HG03103 (cell line): ENCODE results near the gene PTPRE.

Experiments used
- ATAC-seq: cut with Tn5 transposase; IDR thresholded peaks from one replicate; pipeline ENCODE4 v1.9.1; 2021; ENCODE audit warnings: low read depth; ENCODE audit not compliant: unreplicated experiment

The PTPRE gene

DNA sequence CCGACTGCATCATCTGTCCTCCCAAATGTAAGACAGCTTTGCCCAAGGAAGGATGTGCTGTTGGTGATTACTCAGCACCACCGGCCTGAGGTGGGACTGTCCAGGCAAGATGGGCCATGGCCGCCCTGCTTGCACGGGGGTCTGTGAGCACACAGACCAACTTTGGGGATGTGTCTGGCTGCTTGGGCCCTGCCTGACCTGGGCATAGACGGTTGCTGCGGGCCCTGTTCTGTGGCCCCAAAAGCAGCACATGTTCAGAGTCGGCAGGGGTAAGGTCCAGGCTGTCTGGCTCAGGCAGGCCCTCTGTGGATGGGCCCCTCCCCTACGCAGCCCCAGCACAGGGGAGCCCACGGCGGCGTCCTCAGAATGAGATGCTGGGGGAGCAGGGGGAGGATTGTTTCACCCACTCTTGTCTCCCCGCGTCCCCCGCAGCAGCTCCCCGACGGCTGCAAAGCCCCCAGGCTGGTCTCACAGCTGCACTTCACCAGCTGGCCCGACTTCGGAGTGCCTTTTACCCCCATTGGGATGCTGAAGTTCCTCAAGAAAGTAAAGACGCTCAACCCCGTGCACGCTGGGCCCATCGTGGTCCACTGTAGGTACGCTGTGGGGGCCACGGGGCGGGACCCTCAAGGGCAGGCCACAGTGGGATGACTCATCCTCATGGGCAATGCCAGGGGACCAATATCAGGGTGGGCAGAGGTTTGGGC, 160.9 kb downstream of the PTPRE start:
- no peak for ATAC-seq

DNA sequence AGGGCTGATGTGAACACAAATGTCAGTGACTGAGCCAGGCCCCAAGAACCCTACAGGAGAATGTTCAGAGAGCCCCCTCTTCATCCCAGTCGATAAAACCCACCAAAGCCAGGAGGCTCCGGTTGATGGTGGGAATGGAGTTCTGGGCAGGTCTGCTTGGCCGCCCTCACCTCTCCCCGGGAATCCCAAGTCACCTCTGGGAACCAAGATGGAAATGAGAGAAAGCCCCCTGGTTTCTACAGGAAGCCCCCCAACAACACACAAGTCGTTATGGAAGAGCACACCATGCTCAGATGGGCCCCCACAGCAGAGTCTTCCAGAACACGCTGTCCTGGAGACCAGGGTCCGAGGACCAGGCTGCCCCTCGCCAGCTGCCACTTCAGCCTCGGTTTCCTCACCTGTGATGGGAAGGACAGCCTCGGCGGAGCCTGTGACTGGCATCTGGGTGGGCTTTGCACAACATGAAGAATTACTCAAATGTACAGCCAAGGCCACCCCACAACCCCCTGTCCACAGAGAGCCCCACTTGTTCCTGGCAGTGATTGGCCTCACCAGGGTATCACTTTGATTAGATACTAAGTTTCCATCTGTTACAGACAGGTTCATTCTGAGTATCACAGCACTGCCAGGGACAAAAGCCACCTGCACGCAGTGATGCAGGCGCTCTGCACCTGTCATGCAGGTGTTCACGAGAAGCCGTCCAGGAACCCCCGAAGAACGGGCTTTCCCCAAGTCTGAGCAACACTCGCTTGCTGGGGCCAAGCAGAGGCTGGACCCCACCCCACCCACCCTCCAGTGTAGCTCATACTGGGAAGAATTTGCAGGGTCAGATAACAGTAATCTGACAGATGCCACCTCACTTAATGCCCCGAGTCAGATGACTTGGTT, 161.7 kb downstream of the PTPRE start:
- no peak for ATAC-seq

GRCh38 chr10:128069351-128070051, 162.6 kb downstream of the PTPRE start:
- ATAC-seq: no peak

- no peak for ATAC-seq
Measured at GRCh38 chr10:128070161-128070560, 163.3 kb downstream of the PTPRE start.

- no peak for ATAC-seq
Measured at GRCh38 chr10:128070721-128071416, 164.0 kb downstream of the PTPRE start.

- no peak for ATAC-seq
Measured at GRCh38 chr10:128071417-128071782, 164.5 kb downstream of the PTPRE start.

DNA sequence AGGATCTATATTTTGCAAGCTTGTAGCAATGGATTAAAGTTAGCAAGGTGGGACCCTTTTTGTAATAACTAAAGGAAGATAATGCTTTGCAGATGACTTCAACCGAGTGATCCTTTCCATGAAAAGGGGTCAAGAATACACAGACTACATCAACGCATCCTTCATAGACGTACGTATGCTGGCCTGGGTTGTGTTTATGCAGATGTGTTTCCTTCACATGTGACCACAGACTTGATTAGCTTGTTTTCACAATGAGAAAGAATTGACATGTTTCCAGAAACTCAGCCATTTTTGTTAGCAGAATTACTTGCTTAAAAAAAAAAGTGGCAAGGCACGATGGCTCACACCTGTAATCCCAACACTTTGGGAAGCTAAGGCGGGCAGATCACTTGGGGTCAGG, 165.1 kb downstream of the PTPRE start:
- ATAC-seq: no peak

- no peak for ATAC-seq
Measured at GRCh38 chr10:128072941-128073645, 166.2 kb downstream of the PTPRE start.

- ATAC-seq: no peak
Measured at GRCh38 chr10:128073890-128074289, 167.0 kb downstream of the PTPRE start.

DNA sequence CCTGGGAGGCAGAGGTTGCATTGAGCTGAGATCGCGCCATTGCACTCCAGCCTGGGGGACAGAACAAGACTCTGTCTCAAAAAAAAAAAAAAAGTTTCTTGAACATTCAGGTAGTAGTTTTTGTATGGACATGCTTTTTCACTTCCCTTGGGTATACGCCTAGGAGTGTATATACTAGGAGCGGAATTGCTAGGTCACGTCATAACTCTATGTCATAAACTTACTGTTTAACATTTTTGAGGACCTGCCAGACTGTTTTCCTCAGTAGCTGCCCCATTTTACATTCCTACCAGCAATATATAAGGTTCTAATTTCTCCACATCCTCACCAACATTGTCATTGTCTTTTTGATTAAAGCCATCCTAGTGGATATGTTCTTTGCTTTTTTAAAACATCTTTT, 167.7 kb downstream of the PTPRE start:
- ATAC-seq: no peak

- no peak for ATAC-seq
Measured at GRCh38 chr10:128077155-128077875, 170.4 kb downstream of the PTPRE start.

GRCh38 chr10:128078136-128078969, 171.4 kb downstream of the PTPRE start:
- no peak for ATAC-seq

GRCh38 chr10:128080231-128080630, 173.3 kb downstream of the PTPRE start:
- ATAC-seq: no peak

DNA sequence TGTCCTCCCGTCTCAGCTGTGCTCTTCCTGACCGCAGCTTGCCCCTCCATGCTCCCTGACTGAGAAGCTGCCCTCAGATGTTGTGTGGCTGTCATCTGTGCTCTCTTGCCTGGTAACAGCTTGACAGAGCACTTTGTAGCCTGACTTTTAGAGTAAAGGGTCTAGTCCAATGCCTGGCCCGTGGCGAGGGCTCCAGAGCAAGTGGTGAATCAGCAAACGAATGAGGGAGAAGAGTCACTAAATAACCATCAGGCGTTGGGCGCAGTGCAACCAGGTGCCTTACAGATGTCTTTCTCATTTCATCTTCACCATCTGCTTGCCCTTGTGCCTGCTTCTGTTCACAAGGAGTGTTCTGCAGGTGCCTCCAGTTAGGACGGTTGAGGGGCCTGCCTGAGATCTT, 173.7 kb downstream of the PTPRE start:
- ATAC-seq: no peak

- no peak for ATAC-seq
Measured at GRCh38 chr10:128081222-128081621, 174.3 kb downstream of the PTPRE start.

- no peak for ATAC-seq
Measured at GRCh38 chr10:128081720-128082119, 174.8 kb downstream of the PTPRE start.

DNA sequence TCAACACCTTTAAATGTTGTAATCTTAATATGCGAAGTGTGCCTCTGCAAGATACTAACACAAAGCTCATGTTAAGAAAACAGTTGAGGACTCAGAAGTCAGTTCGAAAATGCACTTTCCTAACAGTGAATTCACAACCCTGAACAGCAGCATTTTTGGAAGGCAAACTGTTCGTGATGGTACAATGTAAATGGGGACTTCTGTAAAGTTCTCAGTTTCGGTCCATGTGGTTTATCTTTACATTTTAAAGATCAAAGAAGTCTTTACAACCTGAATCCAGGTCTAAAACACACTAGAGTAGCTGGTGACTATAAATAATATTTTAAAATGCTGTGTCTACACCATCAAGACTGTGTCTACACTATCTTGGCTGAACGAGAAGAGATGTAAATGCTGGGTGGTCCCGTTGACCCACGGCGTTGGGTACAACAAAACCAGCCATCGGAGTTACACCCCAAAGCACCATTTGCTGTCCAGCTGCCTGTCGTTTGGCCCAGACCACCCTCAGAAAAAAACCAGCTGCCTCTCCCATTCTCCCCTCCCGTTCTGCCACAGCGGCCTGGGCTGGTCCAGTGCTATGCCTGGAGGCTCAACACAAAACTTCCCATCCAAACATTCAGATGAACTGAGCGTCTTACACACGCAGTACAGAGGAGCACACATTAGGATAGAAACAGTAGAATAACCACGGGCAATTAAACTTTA, 176.4 kb downstream of the PTPRE start:
- ATAC-seq: no peak

- ATAC-seq: no peak
Measured at GRCh38 chr10:128084364-128084763, 177.5 kb downstream of the PTPRE start.
